GM21786 (cell line): ENCODE results near the gene AKT2.

ENCODE experiments used
- ATAC-seq: cut with Tn5 transposase; IDR thresholded peaks from one replicate; pipeline ENCODE4 v1.9.1; 2021; ENCODE audit not compliant: unreplicated experiment

Gene AKT2

DNA sequence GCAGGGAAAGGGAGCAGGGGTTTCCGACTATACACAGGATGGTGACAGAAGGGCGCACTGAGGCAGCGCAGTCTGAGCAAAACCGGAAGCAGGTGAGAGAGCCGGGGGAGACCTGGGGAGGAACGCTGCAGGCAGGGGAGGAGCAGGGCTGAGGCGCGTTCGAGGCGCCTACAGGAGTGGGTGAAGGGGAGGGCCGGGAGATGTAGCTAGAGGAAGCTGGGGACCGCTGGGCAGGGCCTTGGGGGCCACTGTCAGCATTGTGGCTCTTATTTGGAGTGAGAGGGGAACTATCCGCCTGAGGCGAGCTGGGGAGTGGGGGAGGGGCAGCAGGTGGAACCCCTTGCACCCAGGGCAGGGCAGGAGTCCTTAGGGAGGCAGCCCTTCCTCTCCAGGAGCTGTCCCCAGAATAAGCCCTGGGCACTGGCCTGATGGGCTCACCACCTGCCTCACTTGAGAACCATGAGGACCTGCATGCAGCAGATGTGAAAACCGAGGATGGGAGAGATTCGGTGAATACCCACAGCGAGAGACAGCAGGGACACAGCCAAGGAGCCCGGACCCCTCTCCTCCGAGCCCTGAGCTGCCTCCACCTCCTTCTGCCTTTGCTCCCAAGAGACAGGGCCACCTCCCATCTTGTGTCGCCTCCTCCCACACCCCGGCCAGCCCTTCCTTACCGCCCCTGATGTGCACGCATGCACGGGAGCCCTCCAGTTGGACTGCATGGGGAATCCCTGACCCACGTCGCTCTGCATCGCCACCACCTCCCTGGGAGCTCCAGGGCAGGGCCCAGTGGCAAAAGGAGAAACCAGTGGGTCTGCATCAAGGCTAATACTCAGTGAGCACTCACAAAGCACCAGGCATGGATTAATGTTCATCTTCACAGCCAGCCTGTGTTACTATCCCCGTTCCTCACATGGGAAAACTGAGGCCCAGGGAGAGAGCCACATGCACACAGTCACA lies 10.3 kb downstream of the AKT2 start:
- no peak for ATAC-seq

DNA sequence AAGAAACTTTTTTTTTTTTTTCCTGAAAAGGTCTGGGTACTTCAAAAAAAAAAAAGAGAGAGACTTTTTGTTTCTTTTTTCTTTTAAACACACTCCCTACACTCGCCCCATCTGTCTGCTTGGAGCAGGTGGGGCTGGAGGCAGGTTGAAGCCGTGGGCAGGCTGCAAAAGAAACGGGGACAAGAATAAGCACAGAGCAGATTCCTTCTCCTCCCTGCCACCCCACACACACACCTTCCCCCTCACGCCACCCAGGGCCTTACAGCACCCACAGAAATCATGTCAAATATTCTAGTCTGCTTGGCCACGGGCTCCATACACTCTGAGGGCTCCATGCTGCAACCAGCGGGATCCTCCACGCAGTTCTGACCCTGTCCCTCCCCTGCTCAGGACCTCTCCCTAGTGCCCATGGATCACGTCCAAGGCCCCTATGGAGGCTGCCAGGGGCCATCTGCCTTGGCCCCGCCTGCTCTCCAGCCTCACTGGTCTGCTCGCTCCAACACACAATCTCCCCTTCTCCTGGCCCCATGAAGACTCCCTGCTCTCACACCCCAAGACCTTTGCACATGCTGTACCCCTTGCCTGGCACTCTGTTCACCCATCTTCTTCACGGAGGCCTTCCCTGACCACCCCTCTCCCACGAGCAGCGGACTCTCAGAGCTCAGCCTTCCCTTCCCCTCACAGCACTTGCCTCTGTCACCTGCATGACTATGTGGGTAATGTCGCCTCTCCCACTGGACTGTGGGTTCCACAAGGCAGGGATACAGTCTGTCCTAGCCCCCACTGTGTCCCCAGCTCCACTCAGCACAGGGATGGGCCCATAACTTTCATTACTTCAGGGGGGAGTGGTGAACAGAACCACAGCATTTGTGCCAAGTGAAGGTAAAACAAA lies 11.4 kb downstream of the AKT2 start:
- no peak for ATAC-seq

DNA sequence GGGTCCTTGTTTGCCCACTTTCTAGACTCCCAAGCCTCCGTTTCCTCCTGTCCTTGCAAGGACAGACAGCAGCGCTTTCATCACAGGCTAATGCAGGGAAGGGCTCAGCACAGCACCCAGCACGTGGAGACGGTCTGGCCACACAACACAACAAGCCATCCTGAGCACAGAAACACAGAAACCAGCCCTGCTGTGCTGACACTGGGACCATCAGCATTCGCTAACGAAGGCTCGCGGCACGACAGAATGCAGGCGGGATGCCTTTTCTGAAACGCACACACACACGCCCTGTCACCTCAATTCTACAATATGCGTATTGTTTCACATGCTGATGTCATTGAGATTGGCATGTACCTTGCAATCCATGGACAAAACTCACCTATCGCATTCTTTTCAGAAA lies 12.9 kb downstream of the AKT2 start:
- ATAC-seq = no peak

DNA sequence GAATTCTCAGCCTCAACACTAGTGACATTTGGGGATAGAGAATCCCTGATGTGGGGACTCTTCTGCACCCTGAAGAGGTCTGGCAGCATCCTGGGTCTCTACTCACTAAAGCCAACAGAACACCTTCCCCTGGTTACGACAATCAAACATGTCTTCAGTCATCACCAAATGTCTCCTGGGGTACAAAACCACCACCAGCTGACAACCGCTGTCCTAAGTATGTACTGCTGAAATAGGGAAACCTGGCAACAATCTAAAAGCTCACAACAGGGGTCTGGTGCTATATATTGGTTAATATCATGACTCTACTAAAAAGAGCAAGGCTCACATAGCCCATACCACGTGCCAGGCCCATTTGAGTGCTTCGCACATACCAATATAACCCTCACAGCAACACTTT lies 13.4 kb downstream of the AKT2 start:
- ATAC-seq = no peak

DNA sequence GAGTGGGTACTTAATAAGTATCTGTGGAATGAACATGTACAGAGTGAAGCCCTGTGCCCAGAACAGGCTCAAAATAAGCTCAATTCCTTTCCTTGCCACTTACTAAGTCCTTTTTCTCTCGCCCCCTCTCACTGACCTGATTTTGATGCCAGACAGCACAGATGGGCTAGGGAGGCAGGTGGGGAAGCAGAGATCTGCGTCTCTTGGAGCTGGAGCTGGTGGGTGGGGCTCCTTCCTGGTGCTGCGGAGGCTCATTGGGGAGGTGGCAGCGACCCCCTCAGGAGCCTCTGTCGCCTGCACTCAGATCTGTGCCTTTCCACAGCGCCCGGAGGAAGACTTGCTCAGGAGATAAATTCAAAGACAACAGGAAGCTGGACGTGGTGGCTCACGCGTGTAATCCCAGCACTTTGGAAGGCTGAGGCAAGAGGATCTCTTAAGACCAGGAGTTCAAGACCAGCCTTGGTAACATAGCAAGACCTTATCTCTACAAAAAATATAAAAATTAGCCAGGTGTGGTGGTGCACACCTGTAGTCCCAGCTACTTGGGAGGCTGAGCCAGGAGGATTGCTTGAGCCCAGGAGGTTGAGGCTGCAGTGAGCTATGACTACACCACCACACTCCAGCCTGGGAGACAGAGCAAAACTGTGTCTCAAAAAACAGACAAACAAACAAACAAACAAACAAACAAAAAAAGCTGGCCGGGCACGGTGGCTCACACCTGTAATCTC lies 14.6 kb downstream of the AKT2 start:
- no peak for ATAC-seq

DNA sequence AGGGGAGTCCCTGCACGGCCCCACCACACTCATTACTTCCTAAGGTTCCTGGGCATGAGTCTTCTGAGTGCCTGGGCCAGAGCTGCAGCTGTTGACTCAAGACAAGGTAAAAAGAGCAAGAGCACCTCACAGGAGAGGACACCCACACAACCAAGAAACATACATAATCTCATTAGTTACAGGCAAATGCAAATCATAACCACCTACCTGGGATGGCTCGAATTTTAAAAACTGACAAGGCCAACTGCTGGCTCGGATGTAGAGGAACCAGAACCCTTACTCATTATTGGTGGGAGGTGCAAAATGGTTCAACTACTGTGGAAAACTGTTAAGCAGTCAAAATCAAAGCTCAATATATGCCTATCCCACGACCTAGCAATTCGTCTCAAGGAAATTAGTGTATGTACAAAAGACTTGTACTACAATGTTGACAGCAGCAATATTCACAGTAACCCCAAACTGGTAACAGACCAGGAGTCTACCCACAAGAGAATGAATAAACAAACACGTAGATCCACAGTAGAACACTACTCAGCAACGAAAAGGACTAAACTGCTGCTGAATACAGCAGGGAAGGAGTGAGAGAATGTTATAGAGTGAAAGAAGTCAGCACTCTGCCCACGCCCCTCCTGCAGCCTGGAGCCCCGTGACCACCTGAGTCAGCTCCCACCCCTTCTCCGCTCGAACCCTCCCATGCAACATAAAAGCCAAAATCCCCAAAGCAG lies 15.8 kb downstream of the AKT2 start:
- no peak for ATAC-seq

DNA sequence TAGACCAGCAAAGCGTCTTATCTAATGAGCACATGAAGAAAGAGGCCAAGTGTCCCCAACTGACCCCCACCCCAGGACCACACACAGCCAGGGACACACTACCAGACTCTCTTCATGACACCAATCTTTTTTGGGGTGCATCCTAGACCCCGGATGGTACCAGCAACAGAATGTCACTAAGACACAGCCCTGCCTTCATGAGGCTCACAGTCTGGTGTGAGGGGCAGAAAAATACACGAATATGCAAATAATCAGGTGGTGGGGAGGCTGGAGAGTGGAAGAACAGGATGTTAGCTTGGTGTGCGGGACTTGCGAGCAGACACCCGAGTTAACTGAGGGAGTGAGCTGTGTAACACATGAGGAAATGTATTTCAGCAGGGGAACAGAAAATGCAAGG lies 17.5 kb downstream of the AKT2 start:
- ATAC-seq = no peak

DNA sequence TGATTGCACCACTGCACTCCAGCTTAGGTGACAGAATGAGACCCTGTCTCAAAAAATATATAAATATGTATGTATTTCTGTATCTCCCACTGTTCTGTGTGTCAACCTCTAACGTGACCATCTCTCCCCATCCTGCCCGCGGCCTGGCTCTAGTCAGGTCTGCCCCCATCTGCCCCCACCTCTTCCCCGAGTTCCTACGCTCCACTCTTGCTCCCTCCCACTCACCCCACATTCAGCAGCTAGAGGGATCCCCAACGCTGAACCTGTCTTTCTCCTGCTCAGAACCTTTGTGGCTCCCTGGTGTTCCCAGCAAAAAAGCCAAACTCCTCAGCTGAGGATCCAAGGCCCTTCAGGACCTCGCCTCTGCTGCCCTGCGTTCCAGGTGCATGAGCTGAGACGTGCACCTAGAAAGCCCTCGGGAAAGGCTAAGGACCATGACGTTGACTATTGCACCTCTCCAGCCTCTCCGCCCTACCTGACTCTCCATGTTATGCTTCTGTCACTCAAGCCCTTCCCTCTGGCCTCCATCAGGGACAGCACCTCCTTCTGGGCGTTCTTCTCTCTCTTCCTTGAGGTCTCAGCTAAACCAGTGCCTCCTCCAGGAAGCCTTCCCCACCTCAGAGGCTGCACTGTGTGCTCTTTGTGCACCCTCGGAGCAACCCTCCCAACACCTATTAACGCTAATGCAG lies 18.1 kb downstream of the AKT2 start:
- no peak for ATAC-seq

DNA sequence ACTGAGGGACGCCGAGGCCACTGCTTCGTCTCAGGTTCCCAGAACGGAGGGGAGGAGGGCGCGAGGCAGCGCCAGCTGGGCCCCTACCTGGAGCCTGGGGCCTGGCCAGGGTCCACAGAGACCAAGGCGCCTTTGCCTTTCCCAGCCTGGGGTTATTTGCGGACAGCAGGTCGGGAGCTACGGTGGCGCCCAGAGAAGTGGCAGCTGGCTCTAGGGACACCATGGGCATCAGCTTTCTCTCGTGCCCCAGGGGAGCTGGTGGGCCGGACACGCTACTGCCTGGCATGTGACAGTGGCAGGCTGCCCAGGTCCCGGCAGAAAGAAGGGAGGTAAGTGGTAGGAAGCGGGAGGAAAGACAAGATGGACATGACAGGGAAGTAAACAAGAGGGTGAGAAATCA lies 19.0 kb downstream of the AKT2 start:
- no peak for ATAC-seq

DNA sequence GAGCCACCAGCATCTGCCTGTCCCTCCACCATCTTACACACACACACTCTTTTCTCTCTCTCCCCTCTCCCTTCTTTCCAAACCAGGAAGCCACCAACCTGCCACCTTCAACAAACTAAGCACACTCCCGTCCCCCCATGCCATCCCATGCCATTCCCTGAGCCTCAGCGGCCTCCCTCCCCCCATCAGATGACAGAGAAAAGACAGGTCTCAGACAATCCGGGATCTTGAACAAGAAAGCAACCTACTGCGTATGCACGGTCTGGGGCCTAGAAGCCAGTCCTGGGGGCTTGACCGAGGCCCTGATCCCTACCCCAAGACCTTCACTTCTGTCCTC lies 19.4 kb downstream of the AKT2 start:
- no peak for ATAC-seq

DNA sequence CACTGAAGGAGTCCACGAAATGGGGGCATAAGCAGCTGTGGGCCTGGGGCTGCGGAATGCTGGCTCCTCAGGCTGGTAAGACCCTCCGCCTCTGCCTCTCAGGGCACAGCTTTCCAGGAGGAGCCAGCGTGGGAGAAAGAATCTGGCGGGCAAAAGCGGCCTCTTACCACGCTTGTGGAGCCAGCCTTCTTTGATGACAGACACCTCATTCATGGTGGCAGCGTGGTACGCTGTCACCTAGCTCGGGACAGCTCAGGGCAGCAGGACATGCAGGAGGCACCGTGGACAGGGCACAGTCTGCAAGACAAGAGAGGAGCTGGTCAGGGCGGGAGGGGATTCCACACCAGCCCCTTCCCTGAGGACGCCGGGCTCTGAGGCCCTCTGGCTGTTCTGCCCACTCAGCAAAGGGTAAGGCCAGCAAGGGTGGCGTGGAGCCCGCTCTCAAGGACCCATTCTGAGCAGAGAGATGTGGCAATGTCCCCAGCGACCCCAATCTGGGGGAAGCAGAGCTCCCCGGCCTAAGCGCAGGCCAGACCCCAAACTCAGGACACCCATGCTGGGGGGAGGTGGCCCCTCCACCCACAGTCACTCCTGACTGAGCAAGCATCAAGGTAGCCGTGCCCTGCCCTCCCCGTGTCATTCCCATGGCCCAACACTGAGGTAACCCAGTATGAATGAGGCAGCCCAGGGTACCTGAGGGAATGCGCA lies 19.9 kb downstream of the AKT2 start:
- ATAC-seq = no peak

DNA sequence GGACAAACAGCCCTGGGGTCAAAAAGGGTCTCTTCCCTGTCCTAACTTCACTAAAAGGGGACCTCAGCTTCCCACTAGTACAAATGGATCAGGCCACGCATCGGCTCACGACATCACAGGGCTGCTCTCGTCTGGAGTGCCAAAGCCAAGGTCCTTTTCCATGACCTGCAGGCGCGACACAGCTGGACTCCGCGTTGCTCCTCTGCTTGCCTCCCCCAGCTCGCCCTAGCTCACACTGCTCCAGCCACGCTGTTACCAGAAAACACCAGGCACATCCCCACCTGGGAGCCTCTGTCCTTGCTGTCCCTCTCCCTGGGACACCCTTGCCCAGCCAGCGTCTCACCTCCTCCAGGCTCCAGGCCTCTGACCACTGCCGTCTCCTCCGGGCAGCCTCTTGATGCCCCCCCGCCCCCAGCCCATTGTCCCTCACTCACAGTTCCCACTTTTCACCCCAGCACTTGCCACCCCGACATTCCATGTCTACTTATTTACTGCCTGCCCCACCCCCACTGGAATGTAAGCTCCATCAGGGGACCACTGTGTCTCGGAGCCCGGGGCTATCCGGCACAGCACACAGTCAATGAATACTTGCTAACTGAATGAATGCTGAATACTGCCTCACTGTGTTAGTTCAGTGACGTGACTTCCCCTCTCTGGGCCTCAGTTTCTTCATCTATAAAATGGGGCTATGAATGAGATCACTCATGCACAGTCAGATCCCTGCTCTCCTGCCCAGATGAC lies 20.7 kb downstream of the AKT2 start:
- ATAC-seq = no peak

DNA sequence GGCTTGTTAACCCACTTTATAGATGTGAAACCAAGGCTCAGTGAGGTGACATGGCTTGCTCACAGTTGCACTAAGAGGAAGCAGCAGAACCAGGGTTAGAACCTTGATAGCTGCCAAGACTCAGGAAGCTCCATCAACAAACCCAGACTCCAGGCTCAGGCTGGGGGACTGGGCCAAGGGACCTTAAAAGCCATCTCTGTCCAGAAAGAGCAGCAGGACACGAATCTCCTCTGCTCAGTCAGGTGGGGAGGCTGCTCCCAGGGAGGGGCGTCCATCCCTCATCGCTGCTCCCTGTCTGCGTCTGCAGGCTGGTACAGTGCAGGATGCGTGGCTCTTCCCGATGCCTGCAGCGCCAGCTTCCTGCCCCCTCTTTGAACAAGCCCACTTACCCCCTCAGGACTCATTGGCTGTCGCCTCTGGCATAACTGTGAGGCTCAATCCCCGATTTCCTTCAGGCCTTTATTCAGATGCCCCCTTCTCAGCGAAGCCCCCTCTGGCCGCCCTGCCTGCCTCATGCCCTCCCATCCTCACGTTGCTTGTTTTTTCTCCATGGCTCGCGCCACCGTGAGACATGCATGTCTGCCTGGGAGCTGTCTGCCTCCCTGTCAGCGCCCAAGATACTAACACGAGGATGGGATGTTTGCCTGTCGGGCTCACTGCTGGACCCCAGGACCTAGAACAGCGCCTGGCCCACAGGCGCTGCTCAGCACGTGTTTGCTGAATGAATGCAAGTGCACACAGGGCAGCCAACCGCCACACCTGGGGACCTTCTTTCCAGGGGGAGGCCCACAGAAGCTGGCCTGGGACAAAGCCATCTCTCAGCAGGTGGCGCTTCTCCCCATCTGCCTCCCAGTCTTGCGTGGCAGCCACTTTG lies 21.5 kb downstream of the AKT2 start:
- ATAC-seq = no peak

DNA sequence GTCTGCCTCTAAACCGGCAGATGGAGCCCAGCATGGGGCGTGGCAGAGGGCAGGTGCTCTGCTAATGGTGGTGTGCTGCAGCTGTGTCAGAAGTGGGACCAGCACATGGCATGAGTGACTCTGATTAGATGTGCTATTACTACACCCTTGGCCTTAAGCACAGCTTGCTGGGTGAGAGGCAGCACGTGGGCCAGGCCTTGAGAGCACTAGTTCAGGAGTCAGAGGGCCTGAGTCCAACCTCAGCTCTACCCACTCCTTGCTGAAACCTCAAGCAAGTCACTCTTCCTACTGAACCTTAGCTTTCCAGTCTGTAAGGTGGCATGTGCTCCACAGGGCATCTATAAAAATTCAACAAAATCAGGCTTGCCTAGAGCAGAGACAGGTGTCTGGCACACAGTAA lies 22.7 kb downstream of the AKT2 start:
- no peak for ATAC-seq

DNA sequence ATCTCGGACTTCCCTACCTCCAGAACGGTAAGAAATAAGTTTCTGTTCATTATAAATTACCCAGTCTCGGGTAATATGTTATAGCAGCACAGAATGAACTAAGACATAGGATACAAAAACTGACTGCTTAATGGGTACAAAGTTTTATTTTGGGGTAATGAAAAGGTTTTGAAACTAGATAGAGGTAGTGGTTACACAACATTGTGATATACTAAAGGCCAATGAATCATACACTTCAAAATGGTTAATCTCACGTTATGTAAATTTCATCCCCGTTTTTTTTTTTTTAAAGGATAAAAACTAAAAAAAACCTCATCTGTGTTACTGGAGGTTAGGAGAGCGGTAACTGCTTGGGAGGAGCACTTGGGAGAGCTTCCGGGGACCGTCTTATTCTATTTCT lies 23.5 kb downstream of the AKT2 start:
- no peak for ATAC-seq

DNA sequence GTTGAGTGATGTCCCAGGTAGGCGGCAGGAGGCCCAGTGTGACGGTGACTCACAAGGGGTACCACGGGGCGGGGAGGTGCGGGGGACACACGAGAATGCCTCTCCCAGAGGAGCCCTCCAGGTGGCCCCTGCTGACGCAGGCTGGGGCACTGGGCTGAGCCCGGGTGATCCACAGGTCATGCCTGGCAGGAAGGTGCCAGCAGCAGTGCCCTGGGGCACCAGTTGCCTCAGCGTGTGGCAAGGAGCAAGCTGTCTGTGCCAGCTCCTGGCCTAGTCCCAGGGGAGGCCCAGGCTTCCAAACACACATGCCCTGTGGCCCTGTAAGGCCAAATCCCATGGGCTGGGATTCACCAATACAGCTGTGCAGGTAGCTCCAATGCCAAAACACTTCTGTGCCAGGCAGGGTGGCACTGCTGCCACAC lies 28.0 kb downstream of the AKT2 start:
- no peak for ATAC-seq

DNA sequence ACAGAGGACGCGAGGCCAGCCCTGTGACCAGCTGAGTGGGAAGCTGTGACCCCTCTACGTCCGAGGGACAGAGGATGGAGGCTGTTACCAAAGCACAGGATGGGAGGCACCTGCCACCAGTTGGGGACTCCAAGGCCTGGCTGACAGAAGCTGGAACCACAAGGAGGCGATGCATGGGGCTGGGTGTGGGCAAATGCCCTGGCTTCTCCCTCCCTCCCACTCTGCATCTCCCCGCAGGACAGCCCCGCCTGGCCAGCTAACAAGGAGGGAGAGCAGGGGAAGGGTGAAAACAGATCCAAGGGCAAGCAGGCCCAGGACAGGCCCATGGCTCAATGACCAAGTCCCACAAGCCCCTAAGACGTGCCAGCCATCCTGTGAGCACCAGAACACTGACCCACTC lies 28.6 kb downstream of the AKT2 start:
- ATAC-seq = no peak

DNA sequence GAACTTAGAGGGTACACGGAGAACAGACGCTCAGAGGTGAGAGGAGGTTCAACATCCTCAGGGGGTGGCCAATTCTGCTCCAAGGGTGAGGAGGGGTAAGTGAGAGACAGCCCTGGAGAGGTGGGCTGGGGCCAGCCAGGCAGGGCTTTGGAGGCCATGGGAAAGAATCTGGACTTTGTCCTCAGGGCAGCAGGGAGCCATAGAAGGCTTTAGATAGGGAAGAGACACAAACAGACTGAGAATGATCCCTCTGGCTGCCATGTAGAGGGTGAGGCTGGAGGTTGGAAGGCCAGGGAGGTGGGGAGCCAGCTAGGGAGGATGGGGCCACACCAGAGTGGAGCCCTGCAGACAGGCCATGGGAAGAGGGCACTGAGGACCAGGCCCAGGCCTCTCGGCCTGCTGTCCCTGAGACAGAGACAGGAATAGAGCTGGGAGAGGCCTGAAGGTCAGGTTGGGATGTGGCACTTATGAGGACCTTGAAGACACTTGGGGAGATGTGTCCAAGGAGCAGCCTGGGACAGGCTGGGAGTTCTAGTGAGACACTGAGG lies 29.5 kb downstream of the AKT2 start:
- ATAC-seq = no peak
